GM12878 (cell line): Measurements from ENCODE around the gene LRP1B. TPM values are rescaled to one million over a fixed set of nuclear protein-coding genes. Genes with fewer than 3 reads are reported as not detected.

Source experiments
- ATAC-seq: fragments of 200-7000 bp; cut with Tn5 transposase; 3 replicates; pipeline ENCODE4 v1.9.1; 2020; ENCODE audit warnings: mild to moderate bottlenecking, moderate library complexity
- BruUV-seq: library from RNA; stranded (reverse); fragments of 400-500 nt; replicated peaks from 2 replicates; lab custom pipeline; 2021; lab: Mats Ljungman, UMichigan
- CTCF ChIA-PET: fragments of 300-600 bp; sonication (Branson Sonifier 250); formaldehyde crosslinking; extraction: SDS; loops from one replicate; lab custom pipeline; 2021; ENCODE audit warnings: inconsistent platforms; lab: Yijun Ruan, JAX
- POLR2A ChIA-PET: fragments of 350-600 bp; formaldehyde crosslinking; extraction: SDS; loops from one replicate; lab custom pipeline; 2021; ENCODE audit warnings: inconsistent platforms; lab: Charles Lee
- RAD21 ChIA-PET: fragments of 300-600 bp; sonication (Branson Sonifier 250); formaldehyde crosslinking; loops from one replicate; lab custom pipeline; 2023; ENCODE audit warnings: antibody characterized with exemption; ENCODE audit not compliant: unreplicated experiment; lab: Charles Lee
- SMC1A ChIA-PET: fragments of 300-600 bp; sonication (Branson Sonifier 250); formaldehyde crosslinking; loops from one replicate; lab custom pipeline; 2023; ENCODE audit not compliant: unreplicated experiment, uncharacterized antibody; lab: Charles Lee
- DNase-seq: peaks from one replicate; pipeline ENCODE4 v3.0.0-alpha.2; 2011; ENCODE audit warnings: low read depth, low spot score
- FAIRE-seq: peaks from 3 replicates; lab custom pipeline; 2011; peaks lifted over from hg19 to GRCh38; lab: Jason Lieb, UNC
- H2AFZ ChIP-seq: 2 replicates; pipeline ENCODE4 v1.6.0; 2011; ENCODE audit warnings: low read depth, low read length, control low read depth; ENCODE audit not compliant: control insufficient read depth
- H3K27ac ChIP-seq: 2 replicates; pipeline ENCODE4 v1.5.1; 2011; ENCODE audit warnings: control low read depth; ENCODE audit not compliant: control insufficient read depth, insufficient read depth
- H3K27me3 ChIP-seq, 2 experiments: replicated peaks in 1 of 2; 2 replicates each; pipeline versions ENCODE4 v1.6.0 to v1.6.1; 2011; ENCODE audit warnings: low read length in 1 of 2; ENCODE audit not compliant: control insufficient read depth in 2 of 2, insufficient read depth in 2 of 2
- H3K36me3 ChIP-seq, 2 experiments: 2 replicates each; pipeline ENCODE4 v1.5.1; 2011; ENCODE audit warnings: low read length in 1 of 2; ENCODE audit not compliant: control insufficient read depth in 2 of 2, insufficient read depth in 2 of 2
- H3K4me1 ChIP-seq: 2 replicates; pipeline ENCODE4 v1.6.1; 2011; ENCODE audit warnings: mild to moderate bottlenecking, low read length, moderate library complexity, mixed read lengths; ENCODE audit not compliant: control insufficient read depth, insufficient read depth
- H3K4me2 ChIP-seq: 2 replicates; pipeline ENCODE4 v1.6.0; 2011; ENCODE audit warnings: control low read depth; ENCODE audit not compliant: control insufficient read depth, insufficient read depth
- H3K4me3 ChIP-seq: fragments of 200-600 bp; sonication (generic); 2 replicates; pipeline ENCODE4 v1.5.1; 2016
- H3K79me2 ChIP-seq: 2 replicates; pipeline ENCODE4 v1.6.0; 2011; ENCODE audit warnings: low read length; ENCODE audit not compliant: control insufficient read depth, insufficient read depth
- H3K9ac ChIP-seq: 2 replicates; pipeline ENCODE4 v1.8.0; 2011; ENCODE audit warnings: low read length, control low read depth, mixed read lengths; ENCODE audit not compliant: control insufficient read depth, insufficient read depth
- H3K9me3 ChIP-seq: replicated peaks from 3 replicates; pipeline ENCODE4 v1.5.1; 2011; ENCODE audit warnings: mild to moderate bottlenecking, low read length; ENCODE audit not compliant: control insufficient read depth, insufficient read depth
- H4K20me1 ChIP-seq: 2 replicates; pipeline ENCODE4 v1.6.0; 2011; ENCODE audit not compliant: control insufficient read depth, insufficient read depth
- CBFB ChIP-seq: IDR thresholded peaks from 2 replicates; pipeline ENCODE4 v1.6.1; 2016; ENCODE audit warnings: antibody characterized with exemption, low read depth
- ELK1 ChIP-seq: IDR thresholded peaks from 2 replicates; pipeline ENCODE4 v1.6.1; 2012; ENCODE audit warnings: low read depth, low read length, improper control_type of control experiment
- EZH2 ChIP-seq: IDR thresholded peaks from 2 replicates; pipeline ENCODE4 v1.6.1; 2012; ENCODE audit warnings: low read depth, mild to moderate bottlenecking, control low read depth, inconsistent platforms, low read length, borderline replicate concordance; ENCODE audit not compliant: control insufficient read depth
- GABPA ChIP-seq: IDR thresholded peaks from 2 replicates; pipeline ENCODE4 v1.6.1; 2014; ENCODE audit warnings: antibody characterized with exemption, low read depth, mild to moderate bottlenecking, inconsistent platforms
- JUNB ChIP-seq: IDR thresholded peaks from 2 replicates; pipeline ENCODE4 v1.6.1; 2016; ENCODE audit warnings: antibody characterized with exemption, mild to moderate bottlenecking
- NR2C1 ChIP-seq: fragments of 450-650 bp; IDR thresholded peaks from 2 replicates; pipeline ENCODE4 v1.6.1; 2017; ENCODE audit warnings: antibody characterized with exemption, mild to moderate bottlenecking, moderate library complexity
- SRF ChIP-seq, 2 experiments: IDR thresholded peaks; 2 replicates each; pipeline ENCODE4 v1.6.1; 2011; ENCODE audit warnings: low read depth in 2 of 2, low read length in 2 of 2, mild to moderate bottlenecking in 1 of 2, moderate library complexity in 1 of 2
- ZNF24 ChIP-seq: fragments of 450-650 bp; IDR thresholded peaks from 2 replicates; pipeline ENCODE4 v1.6.1; 2017; ENCODE audit warnings: antibody characterized with exemption, mild to moderate bottlenecking
- ZNF622 ChIP-seq: fragments of 450-650 bp; IDR thresholded peaks from 2 replicates; pipeline ENCODE4 v1.6.1; 2017; ENCODE audit warnings: mild to moderate bottlenecking, inconsistent platforms
- in situ Hi-C: fragments of 300-500 bp; cut with MboI; formaldehyde crosslinking; loops from 9 replicates; pipeline ENCODE4 v1.14.3; 2018; ENCODE audit warnings: mixed read lengths
- intact Hi-C: fragments of 100-400 bp; cut with micrococcal nuclease; formaldehyde crosslinking; loops from one replicate; pipeline ENCODE4 v1.14.2; 2022; ENCODE audit not compliant: unreplicated experiment
- polyA plus RNA-seq, 11 experiments: library from polyadenylated mRNA; depleted of rRNA in 4 of 11; unstranded in 6 of 11; stranded (reverse) in 5 of 11; fragments of >200 nt; fragmentation: Nextera tagmentation in 4 of 11; fragmentation: Illumina TruSeq in 1 of 11; extraction: Ambion mirVana in 4 of 11; extraction: Trizol in 1 of 11; gene quantifications; 1 replicate in 1 of 11; 2 replicates in 10 of 11; pipeline versions ENCODE4 v1.2.1 to v1.2.3, GENCODE V29; 2011 to 2016; ENCODE audit warnings: inconsistent platforms in 2 of 11, missing spikeins in 2 of 11, low read depth in 1 of 11
- total RNA-seq, 4 experiments: library from RNA; depleted of rRNA in 3 of 4; stranded (reverse); fragments of >200 nt in 3 of 4; fragmentation: Illumina TruSeq in 1 of 4; extraction: Trizol in 1 of 4; gene quantifications; 2 replicates each; pipeline versions ENCODE4 v1.2.1 to v1.2.3, GENCODE V29; 2013 to 2021

The LRP1B gene
- total and polyA plus RNA-seq, 10 of the 15 experiments (the other 5 are each of a cell fraction or from before 2014, with no cell fraction given) = under 0.01 to 0.06 (median 0.03) TPM; not detected in 5

GRCh38 chr2:140916410-140916809 lies 1214.4 kb downstream of the LRP1B start:
- ATAC-seq (no peak), DNase-seq (no peak), FAIRE-seq (no peak)
- Histone ChIP-seq H3K4me1 (no peaks in the 10 kb centered on the region), H4K20me1 (no peaks in the 10 kb centered on the region), H3K79me2 (no peaks in the 10 kb centered on the region), H3K27me3 (no peaks in the 10 kb centered on the region), H3K36me3 (no peaks in the 10 kb centered on the region), H3K9me3 (no peaks in the 10 kb centered on the region), H3K4me2 (no peak overlapping the region), H3K27ac (no peak overlapping the region), H3K9ac (no peak overlapping the region), H2AFZ (no peak overlapping the region), H3K4me3 (no peak overlapping the region)
- ChIA-PET POLR2A (no interaction called here), SMC1A (no interaction called here), CTCF (no interaction called here), RAD21 (no interaction called here)
- intact Hi-C loops = no loop called here
- BruUV-seq = no TSS peak
- TF ChIP-seq ELK1 = no peak
- no peak for TF ChIP-seq SRF (IDR thresholded peaks at IDR 0.05; ENCODE audit: low read depth in 2 of 2, low read length in 2 of 2)
- no peak for TF ChIP-seq ZNF24
- no peak for TF ChIP-seq ZNF622
- no peak for TF ChIP-seq GABPA
- no peak for TF ChIP-seq EZH2
- no peak for TF ChIP-seq NR2C1
- in situ Hi-C loops = no loop called here

GRCh38 chr2:140910683-140911082 lies 1220.1 kb downstream of the LRP1B start:
- Histone ChIP-seq H3K4me3 (no peak overlapping the region), H3K9me3 (no peaks in the 10 kb centered on the region), H3K27ac (no peak overlapping the region), H3K36me3 (no peaks in the 10 kb centered on the region), H2AFZ (no peak overlapping the region), H3K79me2 (no peaks in the 10 kb centered on the region), H3K27me3 (no peaks in the 10 kb centered on the region), H3K9ac (no peak overlapping the region), H3K4me2 (no peak overlapping the region), H4K20me1 (no peaks in the 10 kb centered on the region), H3K4me1 (no peaks in the 10 kb centered on the region)
- no peak for ATAC-seq
- intact Hi-C loops = no loop called here
- ChIA-PET SMC1A (no interaction called here), RAD21 (no interaction called here), CTCF (no interaction called here), POLR2A (no interaction called here)
- no peak for DNase-seq
- no TSS peak for BruUV-seq
- FAIRE-seq = no peak
- in situ Hi-C loops = no loop called here
- TF ChIP-seq CBFB (no peak), JUNB (no peak)
